H1 (cell line): ENCODE measurements around the gene ZDHHC1. TPM values are rescaled to one million over a fixed set of nuclear protein-coding genes. Genes with fewer than 3 reads are reported as not detected.

Experiments used
- CTCF ChIA-PET: fragments of 300-600 bp; sonication (Branson Sonifier 250); formaldehyde crosslinking; loops from one replicate; lab custom pipeline; 2021; ENCODE audit not compliant: partially characterized antibody; lab: Charles Lee
- POLR2A ChIA-PET: fragments of 300-600 bp; sonication (Branson Sonifier 250); formaldehyde crosslinking; loops from one replicate; lab custom pipeline; 2021; ENCODE audit warnings: inconsistent platforms; ENCODE audit not compliant: partially characterized antibody; lab: Charles Lee
- DNase-seq, 2 experiments: peaks; one replicate each; pipeline versions ENCODE4 v3.0.0 to v3.0.0-alpha.2; 2010 to 2022; ENCODE audit warnings: low spot score in 2 of 2, low read depth in 1 of 2, mixed read lengths in 1 of 2
- FAIRE-seq: peaks from 2 replicates; lab custom pipeline; 2011; peaks lifted over from hg19 to GRCh38; lab: Jason Lieb, UNC
- H2AFZ ChIP-seq: 2 replicates; pipeline ENCODE4 v1.8.1; 2012; ENCODE audit warnings: low read length, inconsistent platforms
- H2AK5ac ChIP-seq: 2 replicates; pipeline ENCODE4 v1.6.1; 2013; ENCODE audit warnings: low read depth, low read length
- H2BK120ac ChIP-seq: replicated peaks from 2 replicates; pipeline ENCODE3; 2013; ENCODE audit warnings: low read depth, low read length, inconsistent platforms
- H2BK12ac ChIP-seq: 2 replicates; pipeline ENCODE4 v1.6.1; 2013; ENCODE audit warnings: low read depth, low read length
- H2BK15ac ChIP-seq: 2 replicates; pipeline ENCODE4 v1.6.1; 2013; ENCODE audit warnings: low read length
- H2BK20ac ChIP-seq: 2 replicates; pipeline ENCODE4 v1.6.1; 2013; ENCODE audit warnings: low read length
- H2BK5ac ChIP-seq: 2 replicates; pipeline ENCODE4 v1.6.1; 2013; ENCODE audit warnings: low read depth, low read length
- H3K14ac ChIP-seq: 2 replicates; pipeline ENCODE4 v1.6.1; 2013; ENCODE audit warnings: inconsistent platforms; ENCODE audit not compliant: insufficient read length
- H3K18ac ChIP-seq: 2 replicates; pipeline ENCODE4 v1.6.1; 2013; ENCODE audit warnings: low read length; ENCODE audit errors: extremely low read depth
- H3K23ac ChIP-seq: 2 replicates; pipeline ENCODE4 v1.6.1; 2013; ENCODE audit warnings: inconsistent platforms; ENCODE audit not compliant: insufficient read length
- H3K23me2 ChIP-seq: 2 replicates; pipeline ENCODE4 v1.6.1; 2013; ENCODE audit warnings: low read depth, low read length
- H3K27ac ChIP-seq: 2 replicates; pipeline ENCODE4 v1.6.1; 2011; ENCODE audit warnings: low read depth, low read length, inconsistent platforms
- H3K27me3 ChIP-seq, 4 experiments: replicated peaks in 1 of 4; 1 replicate in 1 of 4; 2 replicates in 3 of 4; pipeline versions ENCODE4 v1.6.1 to v1.8.1; 2011 to 2013; ENCODE audit warnings: low read length in 3 of 4, mild to moderate bottlenecking in 3 of 4, inconsistent platforms in 2 of 4, mixed read lengths in 2 of 4, moderate library complexity in 1 of 4; ENCODE audit not compliant: control insufficient read depth in 3 of 4, insufficient read depth in 3 of 4; ENCODE audit errors: extremely low read depth in 1 of 4
- H3K36me3 ChIP-seq, 4 experiments: 2 replicates each; pipeline versions ENCODE4 v1.6.1 to v1.8.1; 2011 to 2013; ENCODE audit warnings: mild to moderate bottlenecking in 4 of 4, low read length in 3 of 4, moderate library complexity in 2 of 4, control low read depth in 1 of 4, inconsistent platforms in 1 of 4; ENCODE audit not compliant: insufficient read depth in 4 of 4, control insufficient read depth in 2 of 4
- H3K4ac ChIP-seq: replicated peaks from 2 replicates; pipeline ENCODE3; 2013; ENCODE audit warnings: low read length, low read depth, mixed read lengths, inconsistent platforms; ENCODE audit not compliant: insufficient read length
- H3K4me1 ChIP-seq, 4 experiments: replicated peaks in 1 of 4; 1 replicate in 1 of 4; 2 replicates in 3 of 4; pipeline versions ENCODE4 v1.6.1 to v1.8.1; 2011 to 2013; ENCODE audit warnings: low read length in 3 of 4, inconsistent platforms in 2 of 4, mixed read lengths in 1 of 4; ENCODE audit not compliant: insufficient read depth in 4 of 4, control insufficient read depth in 3 of 4
- H3K4me2 ChIP-seq, 2 experiments: 2 replicates each; pipeline versions ENCODE4 v1.6.1 to v1.8.1; 2011 to 2013; ENCODE audit warnings: low read depth in 2 of 2, low read length in 2 of 2, control low read depth in 1 of 2, inconsistent platforms in 1 of 2, mild to moderate bottlenecking in 1 of 2; ENCODE audit not compliant: insufficient read depth in 1 of 2
- H3K4me3 ChIP-seq, 4 experiments: fragments of 200-600, 300-600 bp in 1 of 4; sonication (generic), shearing (Covaris generic), sonication (Bioruptor Twin) in 1 of 4; 2 replicates each; pipeline versions ENCODE4 v1.5.1 to v1.8.1; 2011 to 2016; ENCODE audit warnings: low read length in 4 of 4, low read depth in 3 of 4, control low read depth in 2 of 4, inconsistent platforms in 2 of 4, mild to moderate bottlenecking in 2 of 4, mixed read lengths in 1 of 4, moderate library complexity in 1 of 4; ENCODE audit not compliant: insufficient read depth in 2 of 4; ENCODE audit errors: extremely low read depth in 1 of 4
- H3K56ac ChIP-seq: replicated peaks from 2 replicates; pipeline ENCODE3; 2013; ENCODE audit warnings: low read depth, mild to moderate bottlenecking, mixed read lengths, low read length, inconsistent platforms; ENCODE audit not compliant: insufficient read length
- H3K79me1 ChIP-seq: 2 replicates; pipeline ENCODE4 v1.6.1; 2013; ENCODE audit warnings: low read depth, low read length, control low read depth
- H3K79me2 ChIP-seq, 2 experiments: 2 replicates each; pipeline versions ENCODE4 v1.6.1 to v1.8.1; 2012 to 2013; ENCODE audit warnings: low read length in 2 of 2, mild to moderate bottlenecking in 2 of 2, inconsistent platforms in 1 of 2; ENCODE audit not compliant: insufficient read depth in 2 of 2, control insufficient read depth in 1 of 2
- H3K9ac ChIP-seq, 4 experiments: replicated peaks in 1 of 4; 1 replicate in 1 of 4; 2 replicates in 3 of 4; pipeline versions ENCODE4 v1.6.1 to v1.8.1; 2011 to 2013; ENCODE audit warnings: low read depth in 3 of 4, low read length in 3 of 4, control low read depth in 2 of 4, mild to moderate bottlenecking in 2 of 4, moderate library complexity in 2 of 4, inconsistent platforms in 1 of 4; ENCODE audit errors: extremely low read depth in 1 of 4
- H3K9me3 ChIP-seq, 2 experiments: 2 replicates each; pipeline versions ENCODE4 v1.6.1 to v1.8.1; 2012 to 2013; ENCODE audit warnings: mild to moderate bottlenecking in 2 of 2, moderate library complexity in 2 of 2, control low read depth in 1 of 2, inconsistent platforms in 1 of 2, low read depth in 1 of 2, low read length in 1 of 2, mixed read lengths in 1 of 2; ENCODE audit not compliant: insufficient read depth in 2 of 2
- H4K20me1 ChIP-seq, 2 experiments: replicated peaks in 1 of 2; 2 replicates each; pipeline versions ENCODE3 to v1.8.1; 2011 to 2013; ENCODE audit warnings: inconsistent platforms in 2 of 2, low read length in 2 of 2, mild to moderate bottlenecking in 1 of 2; ENCODE audit not compliant: insufficient read depth in 2 of 2, control insufficient read depth in 1 of 2
- H4K5ac ChIP-seq: 2 replicates; pipeline ENCODE4 v1.6.1; 2013; ENCODE audit warnings: low read length, low read depth, mixed read lengths, inconsistent platforms; ENCODE audit not compliant: insufficient read length
- H4K8ac ChIP-seq: 2 replicates; pipeline ENCODE4 v1.8.0; 2013; ENCODE audit warnings: mild to moderate bottlenecking, moderate library complexity, low read length, inconsistent platforms; ENCODE audit not compliant: insufficient read depth; ENCODE audit errors: extremely low read depth
- H4K91ac ChIP-seq: replicated peaks from 2 replicates; pipeline ENCODE3; 2013; ENCODE audit warnings: low read length, mixed read lengths, inconsistent platforms; ENCODE audit not compliant: insufficient read length
- CREB1 ChIP-seq: IDR thresholded peaks from 2 replicates; pipeline ENCODE4 v1.6.1; 2012; ENCODE audit warnings: inconsistent platforms
- CTBP2 ChIP-seq: IDR thresholded peaks from 2 replicates; pipeline ENCODE4 v1.7.0; 2011; ENCODE audit warnings: borderline replicate concordance, mild to moderate bottlenecking, moderate library complexity, mixed read lengths, low read length; ENCODE audit not compliant: insufficient read depth, insufficient read length
- EGR1 ChIP-seq: IDR thresholded peaks from 2 replicates; pipeline ENCODE4 v1.6.1; 2011; ENCODE audit warnings: low read depth, low read length, borderline replicate concordance
- KDM4A ChIP-seq: IDR thresholded peaks from one replicate; pipeline ENCODE4 v1.7.1; 2012; ENCODE audit warnings: low read depth, mild to moderate bottlenecking, moderate library complexity, low read length, inconsistent platforms; ENCODE audit not compliant: severe bottlenecking
- KDM5A ChIP-seq: fragments of 200-600 bp; IDR thresholded peaks from 2 replicates; pipeline ENCODE4 v1.7.1; 2012; ENCODE audit warnings: mild to moderate bottlenecking, low read length, inconsistent platforms, mixed read lengths
- TAF1 ChIP-seq: IDR thresholded peaks from 2 replicates; pipeline ENCODE4 v1.6.1; 2011; ENCODE audit warnings: mild to moderate bottlenecking, low read depth, low read length
- WGBS, 2 experiments: shearing (Covaris generic) in 1 of 2; methylation state at CpG; one replicate each; pipeline versions ENCODE4 v1.1.6 to v1.1.7; 2013 to 2015; ENCODE audit warnings: low lambda C conversion rate in 2 of 2, mixed read lengths in 2 of 2, inconsistent platforms in 1 of 2, low coverage in 1 of 2, missing lambda C conversion rate in 1 of 2; ENCODE audit not compliant: insufficient replicate concordance in 2 of 2, insufficient coverage in 1 of 2, insufficient read length in 1 of 2; ENCODE audit errors: extremely low coverage in 1 of 2, missing lambda C conversion rate in 1 of 2; 5-methylcytosine and 5-hydroxymethylcytosine counted together
- polyA plus RNA-seq, 7 experiments: library from polyadenylated mRNA; depleted of rRNA in 3 of 7; stranded (reverse) in 5 of 7; unstranded in 2 of 7; fragments of >200 nt in 5 of 7; fragments of 200-250 nt in 2 of 7; gene quantifications; 1 replicate in 5 of 7; 2 replicates in 1 of 7; 4 replicates in 1 of 7; pipeline versions ENCODE4 v1.2.1 to v1.2.3, GENCODE V29; 2011 to 2013; ENCODE audit warnings: missing spikeins in 2 of 7, mixed read lengths in 2 of 7
- total RNA-seq: library from RNA; stranded (reverse); fragmentation: NEBNext Ultra II Directional; extraction: Animal tissue kit (Norgen Biotek cat#: 25700); gene quantifications from 2 replicates; pipeline ENCODE4 v1.2.1, GENCODE V29; 2021

The ZDHHC1 gene
- total and polyA plus RNA-seq, 2 of the 8 experiments (the other 6 are each of a cell fraction or from before 2014, with no cell fraction given) = 3.1 to 4.9 TPM

GRCh38 chr16:67383284-67383683 lies 33.0 kb downstream of the ZDHHC1 start:
- no peaks in the 10 kb centered on the region for H3K36me3 ChIP-seq
- no peak overlapping the region for H3K4ac ChIP-seq
- no peak for FAIRE-seq
- H2BK20ac ChIP-seq = no peak overlapping the region
- H4K8ac ChIP-seq = no peak overlapping the region
- no peak overlapping the region for H2BK120ac ChIP-seq
- ChIA-PET CTCF (interaction anchor here (1.1 to 32.4 kb wide), 6 partner anchors 9 to 83 kb away, joined by 3 to 476 read pairs (median 10); partner anchors contain the start of genes TPPP3 and ZDHHC1), POLR2A (interaction anchor here (3.9 kb wide), 1 partner anchor 10 kb away, joined by 12 read pairs; the partner anchor contains the start of gene TPPP3)
- no peak overlapping the region for H3K4me3 ChIP-seq
- no peaks in the 10 kb centered on the region for H3K9me3 ChIP-seq
- no peak for TF ChIP-seq TAF1
- TF ChIP-seq CTBP2 = no peak
- no peak for TF ChIP-seq KDM5A
- TF ChIP-seq EGR1 = no peak
- no peak for TF ChIP-seq CREB1
- no peak for TF ChIP-seq KDM4A
- TF ChIP-seq, all 59 proteins: peak for 0
- Histone ChIP-seq H3K18ac (no peak overlapping the region), H2BK15ac (no peak overlapping the region), H3K79me1 (no peaks in the 10 kb centered on the region), H2AFZ (no peak overlapping the region), H2BK12ac (no peak overlapping the region), H3K9ac (no peak overlapping the region), H2BK5ac (no peak overlapping the region), H3K14ac (no peak overlapping the region), H2AK5ac (no peak overlapping the region), H3K23ac (no peak overlapping the region), H4K20me1 (no peaks in the 10 kb centered on the region), H3K23me2 (no peaks in the 10 kb centered on the region), H3K27me3 (peaks cover 0 to 3% (median 0%) of the 10 kb centered on the region in 4 experiments; a peak in 1 of 7 replicates), H4K91ac (no peak overlapping the region), H3K79me2 (no peaks in the 10 kb centered on the region), H4K5ac (no peak overlapping the region), H3K27ac (no peak overlapping the region), H3K56ac (no peak overlapping the region), H3K4me2 (no peak overlapping the region), H3K4me1 (peaks cover 0 to 12% (median 4%) of the 10 kb centered on the region in 4 experiments; a peak in 5 of 7 replicates)
- 79% methylated on average over 3 of the region's 3 CpGs; no CpG with 5 or more reads in 1 of the 2 experiments for WGBS, 2 experiments
- DNase-seq = no peak
